ENCODE measurements around the gene TBXAS1. TPM values are rescaled to one million over a fixed set of nuclear protein-coding genes. Genes with fewer than 3 reads are reported as not detected.

Gene TBXAS1
- total RNA-seq, 1 experiment from 2014 or later: not detected

GRCh38 chr7:139973101-139974050 is 144.3 kb downstream of the TBXAS1 start:
- Histone ChIP-seq H3K9ac (ENCODE audit: low read length) (no peak overlapping the region), H3K9me3 (ENCODE audit: low read length) (no peaks in the 10 kb centered on the region), H3K4me3 (ENCODE audit: low read length) (no peak overlapping the region), H2AFZ (ENCODE audit: low read length) (no peak overlapping the region), H3K36me3 (ENCODE audit: insufficient read depth, low read length) (no peaks in the 10 kb centered on the region), H3K4me2 (ENCODE audit: low read depth, low read length, poor library complexity, severe bottlenecking) (no peak overlapping the region), H3K4me1 (ENCODE audit: low read length) (peaks cover 31% of the 10 kb centered on the region), H3K9me2 (replicated peaks; ENCODE audit: insufficient read depth, low read length) (no peaks in the 10 kb centered on the region), H3K79me2 (ENCODE audit: low read length) (no peaks in the 10 kb centered on the region), H3K27me3 (ENCODE audit: low read length) (no peaks in the 10 kb centered on the region), H4K20me1 (ENCODE audit: insufficient read depth, low read depth, low read length) (no peaks in the 10 kb centered on the region), H3K27ac (ENCODE audit: low read length) (no peak overlapping the region)
- DNase-seq: no peak

DNA sequence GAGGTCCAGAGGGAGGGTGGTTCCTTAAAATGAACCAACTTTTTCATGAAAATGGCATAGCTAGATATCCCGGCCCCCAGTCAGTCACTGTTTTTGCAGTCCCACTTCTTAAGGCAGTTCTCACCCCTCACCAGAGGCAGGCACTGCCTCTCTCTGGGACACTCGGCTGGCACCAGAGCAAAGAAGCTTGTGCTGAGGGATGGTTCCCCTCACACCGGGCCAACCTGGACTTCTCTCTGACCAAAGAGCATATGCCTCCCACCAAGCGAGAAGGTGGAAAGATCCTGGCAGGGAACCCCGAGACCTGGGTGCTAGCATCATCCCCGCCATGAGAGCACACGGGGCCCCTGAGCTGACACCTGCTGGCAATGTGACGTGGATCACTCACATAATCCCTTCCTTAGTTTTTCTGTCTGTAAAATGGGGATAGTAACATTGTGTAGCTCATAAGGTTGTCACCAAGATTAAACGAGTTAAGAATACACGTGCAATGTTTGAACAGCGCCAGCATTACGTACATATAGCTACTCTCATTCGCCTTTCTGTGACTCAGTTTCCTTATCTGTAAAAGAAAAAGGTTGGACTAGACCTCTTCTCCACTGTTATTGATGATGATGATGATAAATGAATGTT is 145.2 kb downstream of the TBXAS1 start:
- H3K36me3 ChIP-seq (ENCODE audit: insufficient read depth, low read length): no peaks in the 10 kb centered on the region
- H3K79me2 ChIP-seq (ENCODE audit: low read length): no peaks in the 10 kb centered on the region
- no peak overlapping the region for H3K9ac ChIP-seq (ENCODE audit: low read length)
- no peaks in the 10 kb centered on the region for H3K9me2 ChIP-seq (replicated peaks; ENCODE audit: insufficient read depth, low read length)
- H3K4me2 ChIP-seq (ENCODE audit: low read depth, low read length, poor library complexity, severe bottlenecking): no peak overlapping the region
- no peaks in the 10 kb centered on the region for H3K9me3 ChIP-seq (ENCODE audit: low read length)
- H2AFZ ChIP-seq (ENCODE audit: low read length): no peak overlapping the region
- no peak overlapping the region for H3K27ac ChIP-seq (ENCODE audit: low read length)
- H3K4me1 ChIP-seq (ENCODE audit: low read length): peaks cover 31% of the 10 kb centered on the region
- no peaks in the 10 kb centered on the region for H3K27me3 ChIP-seq (ENCODE audit: low read length)
- no peak for DNase-seq
- H3K4me3 ChIP-seq (ENCODE audit: low read length): no peak overlapping the region
- H4K20me1 ChIP-seq (ENCODE audit: insufficient read depth, low read depth, low read length): no peaks in the 10 kb centered on the region

- no peaks in the 10 kb centered on the region for H3K27me3 ChIP-seq (ENCODE audit: low read length)
- H3K9me2 ChIP-seq (replicated peaks; ENCODE audit: insufficient read depth, low read length): no peaks in the 10 kb centered on the region
- no peak overlapping the region for H3K27ac ChIP-seq (ENCODE audit: low read length)
- no peaks in the 10 kb centered on the region for H3K79me2 ChIP-seq (ENCODE audit: low read length)
- no peak overlapping the region for H3K4me2 ChIP-seq (ENCODE audit: low read depth, low read length, poor library complexity, severe bottlenecking)
- H4K20me1 ChIP-seq (ENCODE audit: insufficient read depth, low read depth, low read length): no peaks in the 10 kb centered on the region
- no peaks in the 10 kb centered on the region for H3K36me3 ChIP-seq (ENCODE audit: insufficient read depth, low read length)
- no peak overlapping the region for H2AFZ ChIP-seq (ENCODE audit: low read length)
- no peak overlapping the region; the same call in 1 of the 2 replicates for H3K4me3 ChIP-seq (ENCODE audit: low read length)
- H3K9ac ChIP-seq (ENCODE audit: low read length): no peak overlapping the region
- peaks cover 26% of the 10 kb centered on the region for H3K4me1 ChIP-seq (ENCODE audit: low read length)
- no peak for DNase-seq
- no peaks in the 10 kb centered on the region for H3K9me3 ChIP-seq (ENCODE audit: low read length)
Observed at GRCh38 chr7:139976055-139976837, 147.2 kb downstream of the TBXAS1 start.

GRCh38 chr7:139976838-139977656 is 148.0 kb downstream of the TBXAS1 start:
- Histone ChIP-seq H4K20me1 (ENCODE audit: insufficient read depth, low read depth, low read length) (no peaks in the 10 kb centered on the region), H2AFZ (ENCODE audit: low read length) (no peak overlapping the region), H3K79me2 (ENCODE audit: low read length) (no peaks in the 10 kb centered on the region), H3K4me2 (ENCODE audit: low read depth, low read length, poor library complexity, severe bottlenecking) (no peak overlapping the region), H3K4me1 (ENCODE audit: low read length) (peaks cover 18% of the 10 kb centered on the region), H3K4me3 (ENCODE audit: low read length) (no peak overlapping the region; the same call in 1 of the 2 replicates), H3K9ac (ENCODE audit: low read length) (no peak overlapping the region), H3K36me3 (ENCODE audit: insufficient read depth, low read length) (no peaks in the 10 kb centered on the region), H3K27me3 (ENCODE audit: low read length) (no peaks in the 10 kb centered on the region), H3K9me2 (replicated peaks; ENCODE audit: insufficient read depth, low read length) (no peaks in the 10 kb centered on the region), H3K9me3 (ENCODE audit: low read length) (no peaks in the 10 kb centered on the region), H3K27ac (ENCODE audit: low read length) (no peak overlapping the region)
- DNase-seq: no peak

DNA sequence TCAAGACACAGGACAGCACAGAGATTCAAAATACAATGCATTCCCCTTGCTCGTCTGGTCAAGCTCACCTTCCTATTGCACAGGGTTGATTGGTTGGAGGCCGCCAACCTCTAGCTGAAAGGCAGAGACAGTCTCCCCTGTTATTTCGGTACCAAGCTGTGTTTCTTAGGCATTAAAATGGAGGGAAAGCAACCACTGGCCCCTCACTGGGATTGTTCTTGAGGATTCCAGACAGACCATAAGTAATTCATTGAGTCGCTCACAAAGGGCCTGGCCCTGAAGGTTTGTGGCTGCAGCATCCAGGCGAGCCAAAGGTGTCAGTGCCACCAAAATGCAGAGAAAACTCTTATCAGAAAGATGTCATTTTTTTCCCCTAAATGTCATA is 152.4 kb downstream of the TBXAS1 start:
- no peaks in the 10 kb centered on the region for H3K79me2 ChIP-seq (ENCODE audit: low read length)
- no peak for DNase-seq
- no peaks in the 10 kb centered on the region for H4K20me1 ChIP-seq (ENCODE audit: insufficient read depth, low read depth, low read length)
- H3K27me3 ChIP-seq (ENCODE audit: low read length): no peaks in the 10 kb centered on the region
- H3K9me3 ChIP-seq (ENCODE audit: low read length): no peaks in the 10 kb centered on the region
- no peak overlapping the region for H2AFZ ChIP-seq (ENCODE audit: low read length)
- H3K9me2 ChIP-seq (replicated peaks; ENCODE audit: insufficient read depth, low read length): no peaks in the 10 kb centered on the region
- no peak overlapping the region for H3K9ac ChIP-seq (ENCODE audit: low read length)
- H3K36me3 ChIP-seq (ENCODE audit: insufficient read depth, low read length): no peaks in the 10 kb centered on the region
- peaks cover 4% of the 10 kb centered on the region for H3K4me1 ChIP-seq (ENCODE audit: low read length)
- no peak overlapping the region for H3K4me3 ChIP-seq (ENCODE audit: low read length)
- no peak overlapping the region for H3K27ac ChIP-seq (ENCODE audit: low read length)
- H3K4me2 ChIP-seq (ENCODE audit: low read depth, low read length, poor library complexity, severe bottlenecking): no peak overlapping the region

DNA sequence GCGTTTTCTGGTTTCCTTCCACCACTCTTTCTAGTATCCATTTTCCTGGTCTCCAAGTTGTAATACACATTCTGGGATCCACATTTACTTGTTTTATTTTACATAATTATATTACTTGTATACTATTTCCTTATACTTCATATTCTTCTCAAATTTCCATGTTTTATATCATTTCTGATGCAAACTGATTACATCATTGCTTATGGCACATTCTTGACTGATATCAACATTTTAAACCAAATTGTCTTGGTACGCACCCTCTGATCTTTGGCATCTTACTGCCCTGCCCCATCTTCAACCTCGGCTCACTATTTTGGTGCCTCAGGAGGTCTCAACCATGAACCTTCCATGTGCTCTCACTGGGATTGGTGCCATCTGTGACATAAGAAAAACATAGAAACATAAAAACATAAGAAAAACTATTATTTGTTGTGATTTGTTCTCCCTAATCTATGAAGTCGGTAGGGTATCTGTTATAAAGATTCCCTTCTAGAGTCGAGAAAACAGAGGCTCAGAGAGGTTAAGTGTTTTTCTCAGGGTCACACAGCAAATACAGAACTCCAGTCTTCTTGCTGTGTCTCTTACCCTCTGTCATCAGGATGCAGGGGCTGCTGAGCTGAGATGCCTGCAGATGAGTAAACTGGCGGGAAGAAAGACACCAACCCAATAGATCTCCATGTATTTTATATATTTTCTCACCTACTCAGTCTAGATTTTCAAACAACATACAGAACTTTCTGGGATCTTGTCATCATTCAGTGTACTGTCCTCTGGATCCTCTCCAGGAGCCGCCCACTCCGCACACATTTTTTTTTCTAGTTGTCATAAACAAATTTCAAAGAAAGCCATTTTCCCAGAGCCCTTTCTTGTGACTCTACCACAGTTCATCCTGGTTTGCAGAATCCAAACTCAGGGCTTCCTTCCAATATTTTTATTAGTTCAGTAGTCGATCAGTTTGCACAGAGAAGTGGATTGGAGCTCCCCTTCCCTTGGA is 154.2 kb downstream of the TBXAS1 start:
- H3K9me2 ChIP-seq (replicated peaks; ENCODE audit: insufficient read depth, low read length): no peaks in the 10 kb centered on the region
- H3K9ac ChIP-seq (ENCODE audit: low read length): no peak overlapping the region
- H2AFZ ChIP-seq (ENCODE audit: low read length): no peak overlapping the region
- H3K9me3 ChIP-seq (ENCODE audit: low read length): no peaks in the 10 kb centered on the region
- H3K79me2 ChIP-seq (ENCODE audit: low read length): no peaks in the 10 kb centered on the region
- DNase-seq: no peak
- no peaks in the 10 kb centered on the region for H3K27me3 ChIP-seq (ENCODE audit: low read length)
- H3K36me3 ChIP-seq (ENCODE audit: insufficient read depth, low read length): no peaks in the 10 kb centered on the region
- H3K27ac ChIP-seq (ENCODE audit: low read length): no peak overlapping the region
- no peak overlapping the region for H3K4me2 ChIP-seq (ENCODE audit: low read depth, low read length, poor library complexity, severe bottlenecking)
- H4K20me1 ChIP-seq (ENCODE audit: insufficient read depth, low read depth, low read length): no peaks in the 10 kb centered on the region
- no peak overlapping the region for H3K4me3 ChIP-seq (ENCODE audit: low read length)
- H3K4me1 ChIP-seq (ENCODE audit: low read length): no peaks in the 10 kb centered on the region

Measured in Karpas-422 (cell line).